CD4-positive, alpha-beta T cell treated with Interleukin-17A for 4 hours (primary cell): Measurements from ENCODE around the gene TMEM221.
"Not testable (repeated sequence)": the region's sequence is repeated elsewhere in the genome, so short reads cannot be mapped to it uniquely, and the experiment has no call there.

Source experiments
- DNase-seq: peaks from one replicate; pipeline ENCODE4 v3.0.0-alpha.2; 2020; ENCODE audit warnings: mixed read lengths

The TMEM221 gene

DNA sequence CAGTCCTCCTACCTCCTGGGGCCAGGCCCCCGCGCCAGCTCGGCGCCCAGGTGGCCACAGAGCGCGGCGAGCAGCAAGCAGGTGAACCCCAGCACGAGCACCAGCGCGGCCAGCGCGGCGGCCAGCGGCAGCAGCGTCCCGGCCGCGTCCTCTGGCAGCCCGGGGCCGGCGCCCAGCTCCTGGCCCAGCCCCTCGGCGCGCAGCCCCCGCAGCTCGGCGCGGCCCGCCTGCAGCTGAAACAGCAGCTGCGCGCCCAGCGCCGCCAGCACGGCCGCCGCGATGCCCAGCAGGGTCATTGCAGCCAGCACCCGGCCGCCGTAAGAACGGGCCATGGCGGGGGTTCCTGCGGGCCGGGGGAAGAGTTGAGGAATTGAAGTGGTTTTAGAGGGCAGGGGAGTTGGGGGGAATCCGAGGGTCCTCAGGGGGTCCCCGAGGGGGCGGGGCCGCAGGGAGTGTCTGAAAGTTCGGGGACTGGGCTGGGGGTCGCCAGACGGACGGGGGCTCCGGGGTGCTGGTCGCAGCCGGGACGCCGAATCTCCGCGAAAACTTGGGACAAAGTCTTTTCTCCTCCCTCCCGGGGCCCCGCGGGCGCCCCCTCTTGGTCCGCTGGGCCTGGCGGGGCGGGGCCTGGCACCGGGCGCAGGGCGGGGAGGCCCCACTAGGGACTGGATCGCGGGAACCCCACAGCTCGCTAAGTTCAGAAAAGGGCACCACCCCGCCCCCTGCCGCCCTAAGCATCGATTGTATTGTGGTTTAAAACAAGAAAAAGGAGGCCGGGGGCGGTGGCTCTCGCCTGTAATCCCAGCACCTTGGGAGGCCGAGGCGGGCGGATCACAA, at the start of gene TMEM221:
Gene TMEM221, minus strand, starts transcription at position 538 of the 837 bp plus-strand sequence. Its CDS starts 206 bp downstream, at position 332.
- DNase-seq: peak; percentile 76

GRCh38 chr19:17497149-17497798, 48.8 kb upstream of the TMEM221 start:
- DNase-seq: no peak

DNA sequence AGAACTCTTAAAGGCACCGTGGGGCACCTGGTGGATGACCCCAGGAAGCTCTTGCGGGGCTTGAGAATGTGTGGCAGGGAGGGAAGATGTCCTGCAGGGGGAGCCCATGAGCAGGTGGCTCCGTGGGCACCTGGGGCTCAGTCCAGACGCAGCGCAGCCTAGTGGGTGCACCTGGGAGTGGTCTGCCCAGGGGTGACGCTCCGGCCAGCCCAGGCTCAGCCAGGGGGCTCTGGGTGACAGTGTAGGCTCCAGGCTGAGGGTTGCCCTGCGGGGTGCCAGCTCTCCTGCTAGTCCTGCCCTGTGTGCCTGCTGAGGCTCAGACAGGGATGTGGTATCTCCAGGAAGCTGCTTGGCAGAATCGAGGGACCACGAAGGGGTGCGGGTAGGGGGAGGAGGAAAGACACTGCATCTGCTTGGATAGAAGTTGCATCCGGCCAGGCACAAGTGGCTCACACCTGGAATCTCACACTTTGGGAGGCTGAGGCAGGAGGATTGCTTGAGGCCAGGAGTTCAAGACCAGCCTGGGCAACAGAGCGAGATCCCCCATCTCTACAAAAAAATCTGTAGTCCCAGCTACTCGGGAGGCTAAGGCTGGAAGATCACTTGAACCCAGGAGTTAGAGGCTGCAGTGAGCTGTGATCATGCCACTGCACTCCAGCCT, 48.0 kb upstream of the TMEM221 start:
- peak; percentile 90 for DNase-seq

DNA sequence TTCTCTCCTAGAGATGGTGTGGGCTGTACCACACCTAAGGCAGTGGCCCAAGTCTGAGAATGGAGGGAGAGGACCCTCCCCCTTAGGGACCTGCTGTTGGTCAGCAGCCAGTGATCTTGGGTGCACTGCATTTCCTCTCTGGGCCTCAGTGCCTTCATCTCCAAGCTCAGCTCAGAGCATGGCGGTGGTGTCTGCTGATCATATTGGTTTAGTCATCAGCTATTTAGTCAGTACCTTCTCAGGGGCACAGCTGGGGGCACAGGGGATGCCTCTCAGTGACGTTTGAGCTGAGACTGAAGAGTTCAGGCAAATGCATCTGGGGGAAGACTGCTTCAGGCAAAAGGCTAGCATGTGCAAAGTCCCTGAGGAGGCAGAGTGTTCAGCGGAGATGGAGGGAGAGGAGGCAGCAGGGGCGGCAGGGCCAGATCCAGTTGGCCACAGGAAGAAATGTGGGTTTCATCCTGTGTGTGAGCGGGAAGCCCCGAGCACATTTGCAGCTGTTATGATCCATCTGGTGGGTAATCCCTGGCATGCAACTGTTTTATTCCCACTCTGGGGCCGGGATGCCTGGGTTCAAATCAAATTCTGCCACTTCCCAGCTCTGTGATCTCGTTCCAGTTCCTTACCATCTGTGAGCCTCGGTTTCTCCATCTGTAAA, 47.3 kb upstream of the TMEM221 start:
- no peak for DNase-seq

- no peak for DNase-seq
Observed at GRCh38 chr19:17491287-17491686, 42.8 kb upstream of the TMEM221 start.

- peak; percentile 69 for DNase-seq
Observed at GRCh38 chr19:17490411-17490810, 41.9 kb upstream of the TMEM221 start.

- no peak for DNase-seq
Observed at GRCh38 chr19:17489392-17490030, 41.0 kb upstream of the TMEM221 start.

GRCh38 chr19:17488593-17489391, 40.3 kb upstream of the TMEM221 start:
- peak; percentile 88 for DNase-seq

- no peak for DNase-seq
Observed at GRCh38 chr19:17487284-17488121, 39.0 kb upstream of the TMEM221 start.

- DNase-seq: no peak
Observed at GRCh38 chr19:17486545-17487240, 38.2 kb upstream of the TMEM221 start.

DNA sequence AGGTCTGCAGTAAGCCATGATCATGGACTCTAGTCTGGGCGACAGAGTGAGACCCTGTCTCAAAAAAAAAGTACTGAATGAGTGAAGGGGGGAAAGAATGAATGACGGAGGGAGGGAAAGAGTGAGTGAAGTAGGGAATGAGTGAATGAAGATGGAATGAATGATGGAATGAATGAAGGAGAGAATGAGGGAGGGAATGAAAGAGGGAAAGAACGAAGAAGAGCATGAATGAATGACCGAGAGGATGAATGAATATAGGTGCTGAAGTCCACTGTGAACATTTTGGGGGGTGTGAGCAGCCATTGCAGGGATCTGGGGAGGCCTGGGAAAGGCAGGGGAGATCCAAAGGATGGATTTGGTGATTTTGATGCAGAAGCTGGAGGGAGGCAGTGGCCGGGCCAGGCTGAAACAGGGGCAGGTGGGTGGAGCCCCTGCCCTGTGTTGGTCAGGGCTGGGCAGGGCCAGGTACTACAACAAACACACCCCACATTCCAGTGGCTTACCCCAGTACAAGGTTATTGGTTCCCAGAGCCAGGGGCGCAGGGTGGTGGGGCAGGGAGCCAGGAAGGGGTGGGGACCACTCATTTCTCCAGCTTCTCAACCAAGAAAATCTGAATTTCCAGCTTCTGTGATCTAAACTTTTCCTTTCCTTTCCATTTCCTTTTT, 36.2 kb upstream of the TMEM221 start:
- DNase-seq: no peak

DNA sequence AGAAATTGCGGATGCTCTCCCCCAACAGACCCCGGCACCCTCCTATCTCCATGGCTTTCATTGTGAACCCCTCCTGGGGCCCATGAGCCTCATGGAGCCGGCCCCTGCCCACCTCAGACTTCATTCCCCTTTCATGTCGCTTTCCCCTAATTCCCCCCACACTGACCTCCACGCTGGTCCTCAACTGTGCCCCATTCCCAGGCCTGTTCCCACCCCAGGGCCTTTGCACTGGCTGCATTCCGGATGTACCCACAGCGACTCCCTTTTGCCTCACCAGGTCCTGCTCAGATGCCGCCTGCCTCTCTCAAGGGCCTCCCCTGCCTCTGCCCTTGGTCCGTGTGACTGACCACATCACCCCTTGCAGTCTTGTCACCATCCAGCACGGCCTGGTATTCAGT, 35.1 kb upstream of the TMEM221 start:
- no peak for DNase-seq

DNA sequence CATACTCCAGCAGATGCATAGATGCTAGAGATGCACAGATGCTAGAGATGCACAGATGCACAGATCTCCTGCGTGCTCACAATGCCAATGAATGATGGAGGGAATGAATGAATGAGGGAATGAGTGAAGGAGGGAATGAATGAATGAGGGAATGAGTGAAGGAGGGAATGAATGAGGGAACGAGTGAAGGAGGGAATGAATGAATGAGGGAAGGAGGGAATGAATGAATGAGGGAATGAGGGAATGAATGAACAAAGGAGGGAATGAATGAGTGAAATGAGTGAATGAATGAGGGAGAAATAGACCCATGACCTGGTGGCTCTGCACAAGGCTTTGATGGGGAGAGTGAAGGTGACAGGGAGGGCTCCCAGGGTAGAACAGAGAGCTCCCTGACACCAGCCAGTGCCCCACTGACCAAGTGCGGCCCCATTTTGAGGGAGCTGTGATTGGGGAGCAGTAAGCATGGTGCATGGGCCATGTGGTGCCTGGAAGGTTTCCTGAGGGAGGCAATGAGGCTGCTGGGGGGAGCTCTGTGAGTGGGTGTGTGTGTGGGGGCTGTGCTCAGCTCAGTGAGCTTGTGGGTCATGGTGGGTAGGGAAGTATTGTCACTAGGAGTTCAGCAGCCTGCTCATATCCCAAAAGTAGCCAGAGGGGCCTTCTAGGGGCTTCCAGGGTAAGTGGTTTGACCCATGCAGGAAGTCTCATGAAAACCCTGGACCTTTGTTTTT, 34.6 kb upstream of the TMEM221 start:
- no peak for DNase-seq

DNA sequence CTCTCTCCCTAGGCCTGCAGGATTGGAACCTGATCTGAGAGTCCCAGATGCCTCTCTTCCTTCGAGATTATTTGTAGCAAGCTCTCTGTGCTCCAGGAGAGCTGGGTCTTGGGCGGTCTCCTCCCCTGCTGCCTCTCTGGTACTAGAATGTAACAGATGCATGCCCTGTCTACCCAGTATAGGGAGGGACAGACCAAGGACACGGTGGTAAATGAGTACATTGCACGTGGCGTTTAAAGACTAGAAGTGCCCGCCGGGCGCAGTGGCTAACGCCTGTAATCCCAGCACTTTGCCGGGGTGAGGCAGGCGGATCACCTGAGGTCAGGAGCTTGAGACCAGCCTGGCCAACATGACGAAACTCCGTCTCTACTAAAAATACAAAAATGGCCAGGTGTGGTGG, 33.5 kb upstream of the TMEM221 start:
- DNase-seq: no peak

GRCh38 chr19:17479325-17479791, 30.9 kb upstream of the TMEM221 start:
- no peak for DNase-seq

- no peak for DNase-seq
Observed at GRCh38 chr19:17475541-17476115, 27.2 kb upstream of the TMEM221 start.

DNA sequence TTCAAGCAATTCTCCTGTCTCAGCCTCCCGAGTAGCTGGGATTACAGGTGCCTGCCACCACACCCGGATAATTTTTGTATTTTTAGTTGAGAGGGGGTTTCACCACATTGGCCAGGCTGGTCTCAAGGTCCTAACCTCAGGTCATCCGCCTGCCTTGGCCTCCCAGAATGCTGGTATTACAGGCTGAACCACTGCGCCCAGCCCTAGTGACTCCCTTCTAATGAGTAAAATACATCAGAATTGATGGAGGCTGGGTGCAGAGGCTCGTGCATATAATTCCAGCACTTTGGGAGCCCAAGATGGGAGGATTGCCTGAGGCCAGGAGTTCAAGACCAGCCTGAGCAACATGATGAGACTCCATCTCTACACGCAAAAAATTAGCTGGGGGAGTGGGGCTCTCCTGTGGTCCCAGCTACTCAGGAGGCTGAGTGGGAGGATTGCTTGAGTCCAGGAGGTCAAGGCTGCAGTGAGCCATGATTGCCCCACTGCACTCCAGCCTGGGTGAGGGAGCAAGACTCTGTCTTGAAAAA, 26.6 kb upstream of the TMEM221 start:
- not testable (repeated sequence) for DNase-seq

DNA sequence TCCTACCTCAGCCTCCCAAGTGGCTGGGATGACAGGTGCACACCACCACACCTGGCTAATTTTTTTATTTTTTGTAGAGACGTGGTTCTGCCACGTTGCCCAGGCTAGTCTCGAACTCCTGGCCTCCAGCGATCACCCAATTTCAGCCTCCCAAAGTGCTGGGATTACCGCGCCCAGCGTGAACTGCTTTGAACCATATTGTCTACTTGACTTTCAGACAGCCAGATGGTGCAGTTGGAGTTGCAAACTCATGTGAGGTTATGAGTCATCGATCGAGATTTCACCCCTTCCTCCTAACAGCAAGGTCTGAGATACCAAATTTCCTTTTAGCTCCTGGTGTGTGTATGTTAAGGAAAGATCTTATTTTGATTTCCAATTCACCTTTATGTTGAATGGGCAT, 24.6 kb upstream of the TMEM221 start:
- peak; percentile 39 for DNase-seq
